Measurements from ENCODE around the gene VAPB. TPM values are rescaled to one million over a fixed set of nuclear protein-coding genes. Genes with fewer than 3 reads are reported as not detected.

VAPB gene
- total RNA-seq, 1 donor from 2014 or later = 36.2 TPM

- H3K4me1 Mint-ChIP-seq (ENCODE audit: low read depth) = peaks cover 3% of the 10 kb centered on the region
- H3K27ac Mint-ChIP-seq = no peak overlapping the region
- no peak for DNase-seq (ENCODE audit: low spot score)
- H3K27me3 Mint-ChIP-seq (ENCODE audit: low read depth) = peaks cover 8% of the 10 kb centered on the region
- no peak overlapping the region for H3K4me3 Mint-ChIP-seq (ENCODE audit: low read depth)
- intact Hi-C loops (cut with micrococcal nuclease) = loop anchor here (5.0 to 10.0 kb wide), 2 partner anchors 175 to 367 kb away; partner anchors contain the start of gene STX16
- no peaks in the 10 kb centered on the region for H3K36me3 Mint-ChIP-seq (ENCODE audit: low read depth)
- no peaks in the 10 kb centered on the region for H3K9me3 Mint-ChIP-seq
Observed at GRCh38 chr20:58479726-58480440, 90.9 kb downstream of the VAPB start.

- peaks cover 8% of the 10 kb centered on the region for H3K27me3 Mint-ChIP-seq (ENCODE audit: low read depth)
- H3K4me3 Mint-ChIP-seq (ENCODE audit: low read depth) = no peak overlapping the region
- no peak overlapping the region for H3K27ac Mint-ChIP-seq
- H3K4me1 Mint-ChIP-seq (ENCODE audit: low read depth) = peaks cover 3% of the 10 kb centered on the region
- DNase-seq (ENCODE audit: low spot score) = no peak
- peaks cover 3% of the 10 kb centered on the region for H3K9me3 Mint-ChIP-seq
- H3K36me3 Mint-ChIP-seq (ENCODE audit: low read depth) = no peaks in the 10 kb centered on the region
- intact Hi-C loops (cut with micrococcal nuclease) = loop anchor here (5.0 to 10.0 kb wide), 2 partner anchors 174 to 367 kb away; partner anchors contain the start of gene STX16
Observed at GRCh38 chr20:58480551-58481336, 91.7 kb downstream of the VAPB start.

- Mint-ChIP-seq H3K4me1 (ENCODE audit: low read depth) (peaks cover 3% of the 10 kb centered on the region), H3K27ac (no peak overlapping the region), H3K9me3 (peaks cover 11% of the 10 kb centered on the region), H3K4me3 (ENCODE audit: low read depth) (no peak overlapping the region), H3K27me3 (ENCODE audit: low read depth) (peaks cover 8% of the 10 kb centered on the region), H3K36me3 (ENCODE audit: low read depth) (no peaks in the 10 kb centered on the region)
- DNase-seq (ENCODE audit: low spot score) = no peak
- intact Hi-C loops (cut with micrococcal nuclease) = loop anchor here (5.0 to 10.0 kb wide), 2 partner anchors 173 to 366 kb away; partner anchors contain the start of gene STX16
Observed at GRCh38 chr20:58481481-58482021, 92.5 kb downstream of the VAPB start.

- Mint-ChIP-seq H3K27me3 (ENCODE audit: low read depth) (peaks cover 8% of the 10 kb centered on the region), H3K27ac (no peak overlapping the region), H3K36me3 (ENCODE audit: low read depth) (no peaks in the 10 kb centered on the region), H3K4me1 (ENCODE audit: low read depth) (peaks cover 3% of the 10 kb centered on the region), H3K9me3 (peaks cover 13% of the 10 kb centered on the region), H3K4me3 (ENCODE audit: low read depth) (no peak overlapping the region)
- DNase-seq (ENCODE audit: low spot score) = no peak
- intact Hi-C loops (cut with micrococcal nuclease) = loop anchor here (5.0 to 10.0 kb wide), 2 partner anchors 172 to 365 kb away; partner anchors contain the start of gene STX16
Observed at GRCh38 chr20:58482416-58482815, 93.4 kb downstream of the VAPB start.

GRCh38 chr20:58483051-58483450, 94.0 kb downstream of the VAPB start:
- no peak overlapping the region for H3K4me3 Mint-ChIP-seq (ENCODE audit: low read depth)
- peaks cover 3% of the 10 kb centered on the region for H3K4me1 Mint-ChIP-seq (ENCODE audit: low read depth)
- no peak overlapping the region for H3K27ac Mint-ChIP-seq
- peaks cover 8% of the 10 kb centered on the region for H3K27me3 Mint-ChIP-seq (ENCODE audit: low read depth)
- H3K36me3 Mint-ChIP-seq (ENCODE audit: low read depth) = no peaks in the 10 kb centered on the region
- intact Hi-C loops (cut with micrococcal nuclease) = loop anchor here (5.0 to 10.0 kb wide), 2 partner anchors 172 to 364 kb away; partner anchors contain the start of gene STX16
- peaks cover 13% of the 10 kb centered on the region for H3K9me3 Mint-ChIP-seq
- DNase-seq (ENCODE audit: low spot score) = no peak

GRCh38 chr20:58483470-58483869, 94.4 kb downstream of the VAPB start:
- H3K9me3 Mint-ChIP-seq = peaks cover 13% of the 10 kb centered on the region
- peaks cover 8% of the 10 kb centered on the region for H3K27me3 Mint-ChIP-seq (ENCODE audit: low read depth)
- DNase-seq (ENCODE audit: low spot score) = no peak
- no peak overlapping the region for H3K27ac Mint-ChIP-seq
- peaks cover 3% of the 10 kb centered on the region for H3K4me1 Mint-ChIP-seq (ENCODE audit: low read depth)
- H3K36me3 Mint-ChIP-seq (ENCODE audit: low read depth) = no peaks in the 10 kb centered on the region
- intact Hi-C loops (cut with micrococcal nuclease) = loop anchor here (5.0 to 10.0 kb wide), 2 partner anchors 171 to 364 kb away; partner anchors contain the start of gene STX16
- no peak overlapping the region for H3K4me3 Mint-ChIP-seq (ENCODE audit: low read depth)

- no peak overlapping the region for H3K4me3 Mint-ChIP-seq (ENCODE audit: low read depth)
- peaks cover 11% of the 10 kb centered on the region for H3K27me3 Mint-ChIP-seq (ENCODE audit: low read depth)
- no peak for DNase-seq (ENCODE audit: low spot score)
- no peak overlapping the region for H3K27ac Mint-ChIP-seq
- intact Hi-C loops (cut with micrococcal nuclease) = loop anchor here (10.0 kb wide), 1 partner anchor 169 kb away; the partner anchor contains the start of gene STX16
- H3K4me1 Mint-ChIP-seq (ENCODE audit: low read depth) = peaks cover 3% of the 10 kb centered on the region
- peaks cover 20% of the 10 kb centered on the region for H3K9me3 Mint-ChIP-seq
- no peaks in the 10 kb centered on the region for H3K36me3 Mint-ChIP-seq (ENCODE audit: low read depth)
Observed at GRCh38 chr20:58485393-58485792, 96.4 kb downstream of the VAPB start.

GRCh38 chr20:58486207-58486606, 97.2 kb downstream of the VAPB start:
- peaks cover 3% of the 10 kb centered on the region for H3K4me1 Mint-ChIP-seq (ENCODE audit: low read depth)
- H3K27ac Mint-ChIP-seq = no peak overlapping the region
- peaks cover 14% of the 10 kb centered on the region for H3K27me3 Mint-ChIP-seq (ENCODE audit: low read depth)
- no peaks in the 10 kb centered on the region for H3K36me3 Mint-ChIP-seq (ENCODE audit: low read depth)
- intact Hi-C loops (cut with micrococcal nuclease) = loop anchor here (10.0 kb wide), 1 partner anchor 169 kb away; the partner anchor contains the start of gene STX16
- H3K9me3 Mint-ChIP-seq = peaks cover 20% of the 10 kb centered on the region
- no peak for DNase-seq (ENCODE audit: low spot score)
- H3K4me3 Mint-ChIP-seq (ENCODE audit: low read depth) = no peak overlapping the region

- peaks cover 15% of the 10 kb centered on the region for H3K27me3 Mint-ChIP-seq (ENCODE audit: low read depth)
- H3K4me1 Mint-ChIP-seq (ENCODE audit: low read depth) = no peaks in the 10 kb centered on the region
- H3K36me3 Mint-ChIP-seq (ENCODE audit: low read depth) = no peaks in the 10 kb centered on the region
- no peak overlapping the region for H3K27ac Mint-ChIP-seq
- no peak overlapping the region for H3K4me3 Mint-ChIP-seq (ENCODE audit: low read depth)
- intact Hi-C loops (cut with micrococcal nuclease) = no loop called here
- H3K9me3 Mint-ChIP-seq = peaks cover 7% of the 10 kb centered on the region
- DNase-seq (ENCODE audit: low spot score) = no peak
Observed at GRCh38 chr20:58492074-58492718, 103.2 kb downstream of the VAPB start.

GRCh38 chr20:58492795-58493524, 103.9 kb downstream of the VAPB start:
- Mint-ChIP-seq H3K27me3 (ENCODE audit: low read depth) (peaks cover 15% of the 10 kb centered on the region), H3K4me1 (ENCODE audit: low read depth) (no peaks in the 10 kb centered on the region), H3K27ac (no peak overlapping the region), H3K9me3 (peaks cover 7% of the 10 kb centered on the region), H3K4me3 (ENCODE audit: low read depth) (no peak overlapping the region), H3K36me3 (ENCODE audit: low read depth) (no peaks in the 10 kb centered on the region)
- DNase-seq (ENCODE audit: low spot score) = no peak
- intact Hi-C loops (cut with micrococcal nuclease) = no loop called here

- H3K4me1 Mint-ChIP-seq (ENCODE audit: low read depth) = no peaks in the 10 kb centered on the region
- H3K36me3 Mint-ChIP-seq (ENCODE audit: low read depth) = no peaks in the 10 kb centered on the region
- intact Hi-C loops (cut with micrococcal nuclease) = no loop called here
- H3K9me3 Mint-ChIP-seq = no peaks in the 10 kb centered on the region
- H3K4me3 Mint-ChIP-seq (ENCODE audit: low read depth) = no peak overlapping the region
- peaks cover 12% of the 10 kb centered on the region for H3K27me3 Mint-ChIP-seq (ENCODE audit: low read depth)
- DNase-seq (ENCODE audit: low spot score) = no peak
- no peak overlapping the region for H3K27ac Mint-ChIP-seq
Observed at GRCh38 chr20:58494923-58495622, 106.0 kb downstream of the VAPB start.
